Measurements from ENCODE around the gene SLC25A31.

SLC25A31 gene

DNA sequence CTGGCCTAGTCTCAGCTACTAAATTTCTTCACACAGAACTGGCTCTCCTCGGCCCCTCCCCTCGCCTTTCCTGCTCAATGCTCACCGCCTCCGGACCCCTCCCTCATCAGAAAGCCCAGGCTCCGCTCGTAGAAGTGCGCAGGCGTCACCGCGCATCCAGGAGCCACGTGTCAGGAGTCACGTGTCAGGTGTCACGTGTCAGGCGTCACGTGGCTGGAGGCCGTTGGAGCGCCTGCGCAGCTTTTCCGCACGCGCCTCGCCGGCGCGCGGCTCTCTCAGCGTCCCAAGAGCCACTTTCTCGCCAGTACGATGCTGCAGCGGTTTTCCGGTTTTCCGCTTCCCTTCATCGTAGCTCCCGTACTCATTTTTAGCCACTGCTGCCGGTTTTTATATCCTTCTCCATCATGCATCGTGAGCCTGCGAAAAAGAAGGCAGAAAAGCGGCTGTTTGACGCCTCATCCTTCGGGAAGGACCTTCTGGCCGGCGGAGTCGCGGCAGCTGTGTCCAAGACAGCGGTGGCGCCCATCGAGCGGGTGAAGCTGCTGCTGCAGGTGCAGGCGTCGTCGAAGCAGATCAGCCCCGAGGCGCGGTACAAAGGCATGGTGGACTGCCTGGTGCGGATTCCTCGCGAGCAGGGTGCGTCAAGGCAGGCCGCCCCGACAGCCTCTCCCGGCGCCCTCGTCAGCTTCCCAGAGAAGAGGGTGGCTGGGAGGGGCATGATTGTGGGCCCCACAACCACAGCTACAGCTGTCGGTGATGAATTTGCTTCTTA is at the start of gene SLC25A31:
SLC25A31 (plus strand) TSS at position 259 of the 772 bp plus-strand sequence; CDS start at position 405, 146 bp downstream.
- no peak for DNase-seq

DNA sequence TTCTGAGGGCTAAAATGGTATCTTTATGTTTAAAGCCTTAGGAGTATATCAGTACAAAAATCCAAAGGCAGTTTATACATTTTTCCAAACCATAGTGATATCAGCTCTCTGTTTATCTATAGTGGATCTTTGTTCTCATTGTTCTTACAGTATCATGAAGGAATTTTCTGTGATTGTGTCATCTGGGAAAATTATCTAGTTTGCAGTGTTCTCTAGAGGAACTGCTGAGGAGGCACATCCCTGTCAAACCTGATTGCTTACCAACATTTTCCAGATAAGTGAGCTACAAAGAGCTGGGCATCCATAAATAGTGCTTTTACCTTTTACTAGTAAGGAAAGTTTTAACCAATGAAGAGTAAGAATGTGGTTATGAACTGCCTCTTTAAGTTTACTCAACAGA is 44.9 kb upstream of the SLC25A31 start:
- peak; percentile 77 for DNase-seq

DNA sequence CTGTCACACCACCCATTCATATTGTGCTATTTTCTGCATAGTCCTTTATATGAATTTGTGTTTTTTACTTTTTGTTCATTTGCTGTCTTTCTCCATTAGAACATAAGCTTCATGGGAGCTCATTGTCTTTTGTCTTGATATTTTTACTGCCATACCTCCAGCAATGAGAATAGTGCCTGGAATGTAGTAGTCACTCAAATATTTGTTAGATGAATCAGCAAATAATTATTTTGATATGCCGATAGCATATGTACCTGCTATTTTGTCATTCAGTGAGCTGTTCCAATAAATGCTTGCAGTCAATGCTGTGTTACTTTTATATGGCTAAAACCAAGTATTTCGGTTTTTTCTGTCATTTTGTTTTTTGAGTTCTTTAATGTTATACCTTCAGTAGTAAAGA is 43.5 kb upstream of the SLC25A31 start:
- DNase-seq: peak; percentile 3

DNA sequence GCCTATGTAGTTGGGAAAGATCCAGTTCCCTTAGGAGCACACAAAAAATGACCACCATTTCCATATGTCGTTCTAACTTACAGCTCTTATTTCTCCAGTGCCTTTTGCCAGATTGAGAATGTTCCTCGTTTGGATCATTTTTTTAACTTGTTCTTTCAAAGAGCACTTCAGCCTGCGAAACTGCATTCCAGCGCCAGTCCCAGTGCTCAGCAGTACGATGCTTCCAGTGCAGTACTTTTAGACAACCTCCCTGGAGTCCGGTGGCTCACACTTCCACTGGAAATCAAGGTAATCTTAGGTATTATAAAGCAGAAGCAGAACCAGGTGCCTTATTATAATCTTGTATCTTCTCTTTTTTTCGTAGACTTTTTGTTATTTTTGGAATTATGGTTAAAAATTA is 42.6 kb upstream of the SLC25A31 start:
- no peak for DNase-seq

DNA sequence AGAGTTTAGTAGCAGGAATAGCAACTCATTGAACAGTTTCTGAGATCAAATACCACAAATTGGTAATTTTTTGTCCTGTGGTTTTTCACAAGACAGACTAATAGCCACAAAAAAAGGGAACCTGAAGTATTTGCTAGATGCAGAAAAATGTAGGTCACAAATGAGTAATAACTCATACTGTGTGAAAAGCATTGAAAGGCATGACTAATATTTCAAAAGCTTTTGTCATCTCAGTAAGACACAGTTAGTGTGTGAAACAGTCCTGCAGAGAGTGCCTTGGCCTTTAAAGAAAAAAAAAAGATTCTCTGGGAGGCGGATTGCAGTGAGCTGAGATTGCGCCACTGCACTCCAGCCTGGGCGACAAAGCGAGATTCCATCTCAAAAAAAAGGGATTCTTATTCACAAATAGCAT is 31.4 kb upstream of the SLC25A31 start:
- peak; percentile 64 for DNase-seq

DNA sequence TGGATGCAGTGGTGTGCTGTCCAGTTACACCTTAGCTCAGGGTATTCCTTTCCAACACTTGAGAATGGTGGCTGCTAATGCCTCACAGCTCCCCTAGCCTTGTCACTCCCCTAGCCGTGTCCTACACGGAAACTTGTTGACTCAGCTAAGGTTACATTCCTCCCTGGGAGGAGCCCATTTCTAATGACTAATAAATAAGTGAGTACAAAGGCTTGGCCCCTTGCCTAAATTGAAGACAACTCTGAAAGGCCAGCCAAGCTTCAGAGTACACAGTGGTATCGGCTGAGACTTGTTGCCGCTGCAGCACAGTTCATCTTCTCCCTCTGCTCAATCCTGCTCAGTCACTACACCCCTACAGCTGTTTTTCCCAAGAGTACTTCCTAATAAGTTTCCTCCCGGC is 21.2 kb upstream of the SLC25A31 start:
- DNase-seq: peak; percentile 62

DNA sequence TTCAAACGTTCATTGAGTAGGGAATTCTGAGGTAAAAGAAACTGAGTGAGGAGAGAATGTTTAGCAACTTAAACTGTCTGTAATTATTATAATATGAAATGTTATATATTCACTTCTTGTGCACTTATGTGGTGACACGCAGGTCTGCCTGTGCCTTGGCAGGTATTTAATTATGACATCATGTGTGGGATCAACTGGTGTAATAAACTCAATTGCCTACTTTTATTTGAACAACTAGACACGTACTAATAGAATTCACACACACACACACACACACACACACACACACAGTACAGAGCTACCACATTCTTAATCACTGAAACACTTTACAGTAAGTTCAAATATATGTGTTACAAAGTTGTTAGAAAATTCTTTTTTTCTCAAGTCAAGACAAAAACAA is 20.7 kb upstream of the SLC25A31 start:
- peak; percentile 13 for DNase-seq

DNA sequence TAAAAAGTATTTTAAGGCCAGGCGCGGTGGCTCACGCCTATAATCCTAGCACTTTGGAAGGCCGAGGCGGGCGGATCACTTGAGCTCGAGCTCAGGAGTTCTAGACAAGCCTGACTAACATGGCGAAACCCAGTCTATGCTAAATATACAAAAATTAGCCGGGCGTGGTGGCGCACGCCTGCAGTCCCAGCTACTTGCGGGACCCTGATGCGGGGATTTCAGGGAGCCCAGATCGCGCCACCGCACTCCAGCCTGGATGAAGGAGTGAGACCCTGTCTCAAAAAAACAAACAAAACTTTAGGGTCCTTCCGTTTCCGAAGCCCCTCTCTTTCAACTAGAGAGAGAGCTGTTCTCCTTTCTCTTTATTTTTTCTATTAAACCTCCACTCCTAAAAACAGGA is 1.2 kb downstream of the SLC25A31 start:
- DNase-seq: no peak

DNA sequence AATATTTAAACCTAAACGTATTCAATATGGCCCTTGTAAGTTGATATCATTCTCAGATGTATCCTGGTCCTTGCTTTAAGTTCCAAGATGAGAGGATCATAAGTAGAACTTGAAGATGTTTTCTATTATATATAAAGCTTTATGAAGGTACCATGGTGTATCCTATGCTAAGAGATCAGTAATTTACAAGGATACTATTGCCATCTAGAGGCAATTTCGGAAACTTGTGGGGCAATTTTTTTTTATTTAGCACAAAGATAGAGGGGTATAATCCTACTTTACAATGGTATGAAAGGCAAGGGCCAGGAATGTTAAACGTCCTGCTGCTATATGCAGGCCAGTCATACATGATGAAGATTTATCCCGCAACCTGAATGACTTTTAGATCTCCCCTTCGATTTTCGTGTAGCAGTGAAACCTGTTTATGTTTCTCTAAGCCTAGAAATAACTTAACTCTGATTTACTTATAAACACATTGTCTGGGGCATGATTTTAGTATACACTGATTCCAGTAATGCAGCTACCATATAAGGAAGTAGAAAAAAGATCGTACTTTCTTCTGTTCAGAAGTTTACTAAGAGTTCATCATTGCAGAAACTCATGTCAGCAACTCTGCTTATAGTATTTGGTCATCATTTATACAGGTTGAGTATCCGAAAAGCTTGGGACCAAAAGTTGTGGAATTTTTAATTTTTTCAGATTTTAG is 2.6 kb downstream of the SLC25A31 start:
- DNase-seq: peak; percentile 20

DNA sequence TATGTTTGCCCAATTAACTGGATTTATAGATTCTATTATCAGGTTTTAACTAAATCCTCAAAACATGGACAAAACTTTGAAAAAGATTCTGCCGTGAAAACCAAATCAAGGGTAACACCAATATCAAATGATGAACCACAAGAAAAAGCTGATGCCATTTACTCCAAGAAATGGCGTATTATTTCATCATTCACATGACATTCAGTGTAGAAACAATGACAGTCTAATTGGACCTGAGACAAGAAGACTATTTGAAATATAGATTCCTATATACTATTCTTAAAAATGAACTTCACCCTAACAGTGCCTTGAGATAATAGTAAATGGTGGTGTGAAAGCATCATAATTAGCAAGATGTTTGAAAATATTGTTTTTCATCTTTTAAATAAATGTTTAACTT is 4.8 kb downstream of the SLC25A31 start:
- DNase-seq: no peak

DNA sequence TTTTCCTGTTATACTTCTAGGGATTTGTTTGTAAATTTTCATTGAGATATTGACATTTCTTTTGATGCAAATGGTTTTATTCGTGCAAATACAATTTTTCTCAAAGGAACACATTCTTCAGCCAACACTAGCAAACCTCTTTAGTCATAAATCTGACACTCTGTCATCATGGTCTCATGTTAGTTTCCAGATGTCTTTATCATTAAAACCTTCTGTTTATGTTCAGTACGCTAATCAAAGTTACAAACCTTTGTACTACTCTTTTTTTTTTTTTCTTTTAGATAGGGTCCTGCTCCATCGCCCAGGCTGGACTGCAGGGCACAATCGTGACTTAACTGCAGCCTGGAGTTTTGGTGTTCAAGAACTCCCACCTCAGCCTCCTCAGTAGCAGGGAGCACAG is 7.1 kb downstream of the SLC25A31 start:
- no peak for DNase-seq

DNA sequence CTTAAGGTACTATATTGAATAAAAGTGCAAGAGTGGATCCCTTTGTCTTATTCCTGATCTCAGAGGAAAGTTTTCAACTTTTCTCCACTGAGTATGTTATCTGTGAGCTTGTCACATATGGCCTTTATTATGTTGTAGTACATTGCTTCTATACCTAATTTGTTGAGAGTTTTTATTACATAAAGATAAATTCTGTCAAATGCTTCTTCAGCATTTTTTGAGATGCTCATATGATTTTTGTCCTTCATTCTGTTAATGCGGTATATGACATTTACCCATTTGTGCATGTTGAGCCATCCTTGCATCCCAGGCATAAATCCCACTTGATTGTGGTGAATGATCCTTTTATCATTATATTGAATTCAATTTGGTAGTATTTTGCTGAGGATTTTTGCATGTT is 11.0 kb downstream of the SLC25A31 start:
- DNase-seq: no peak

DNA sequence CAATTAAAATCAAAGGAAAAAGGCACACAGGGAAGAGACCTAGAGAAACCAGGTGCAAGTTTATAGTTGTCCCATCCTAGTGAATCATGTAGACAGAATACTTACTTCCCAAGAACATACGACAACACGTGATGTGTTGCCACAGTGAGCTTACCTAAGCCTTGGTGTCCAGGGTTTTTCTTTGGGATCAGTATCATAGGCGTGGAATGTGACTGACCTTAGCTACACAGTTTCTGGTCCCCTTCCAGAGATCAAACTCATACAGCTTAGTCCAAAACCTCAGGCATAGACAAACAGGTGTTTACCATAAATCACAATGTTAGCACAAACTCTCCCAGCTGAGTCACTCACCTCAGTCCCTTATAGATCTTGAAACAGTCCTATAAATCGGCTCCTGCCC is 17.7 kb downstream of the SLC25A31 start:
- no peak for DNase-seq

DNA sequence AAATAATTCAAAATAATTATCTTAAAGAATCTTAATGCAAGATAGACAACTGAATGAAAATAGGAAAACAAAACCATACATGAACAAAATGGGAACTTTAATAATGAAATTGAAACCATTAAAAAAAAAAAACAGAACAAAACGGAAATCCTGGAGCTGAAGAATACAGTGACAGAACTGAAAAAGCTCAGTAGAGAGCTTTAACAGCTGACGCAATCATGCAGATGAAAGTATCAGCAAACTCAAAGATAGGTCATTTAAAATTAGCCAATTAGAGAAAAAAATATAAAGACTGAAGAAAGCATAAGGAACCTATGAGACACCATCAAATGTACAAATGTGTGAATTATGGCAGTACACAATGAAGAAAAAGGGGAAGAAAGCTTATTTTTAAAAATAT is 18.8 kb downstream of the SLC25A31 start:
- DNase-seq: no peak

DNA sequence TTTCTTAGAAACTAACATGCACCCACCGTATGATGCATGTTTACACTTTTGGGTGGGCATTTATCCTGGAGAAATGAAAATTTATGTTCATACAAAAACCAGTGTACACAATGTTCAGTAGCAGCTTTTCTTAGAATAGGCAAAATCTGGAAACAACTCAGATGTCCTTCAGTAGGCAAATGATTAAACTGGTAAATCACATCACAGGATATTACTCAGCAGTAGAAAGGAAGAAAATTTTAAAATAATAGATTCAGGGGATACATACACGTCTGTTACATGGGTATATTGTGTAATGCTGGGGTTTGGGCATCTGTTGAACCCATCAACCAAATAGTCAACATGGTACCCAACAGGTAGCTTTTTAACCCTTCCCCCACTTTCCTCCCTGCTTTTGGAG is 26.7 kb downstream of the SLC25A31 start:
- no peak for DNase-seq

DNA sequence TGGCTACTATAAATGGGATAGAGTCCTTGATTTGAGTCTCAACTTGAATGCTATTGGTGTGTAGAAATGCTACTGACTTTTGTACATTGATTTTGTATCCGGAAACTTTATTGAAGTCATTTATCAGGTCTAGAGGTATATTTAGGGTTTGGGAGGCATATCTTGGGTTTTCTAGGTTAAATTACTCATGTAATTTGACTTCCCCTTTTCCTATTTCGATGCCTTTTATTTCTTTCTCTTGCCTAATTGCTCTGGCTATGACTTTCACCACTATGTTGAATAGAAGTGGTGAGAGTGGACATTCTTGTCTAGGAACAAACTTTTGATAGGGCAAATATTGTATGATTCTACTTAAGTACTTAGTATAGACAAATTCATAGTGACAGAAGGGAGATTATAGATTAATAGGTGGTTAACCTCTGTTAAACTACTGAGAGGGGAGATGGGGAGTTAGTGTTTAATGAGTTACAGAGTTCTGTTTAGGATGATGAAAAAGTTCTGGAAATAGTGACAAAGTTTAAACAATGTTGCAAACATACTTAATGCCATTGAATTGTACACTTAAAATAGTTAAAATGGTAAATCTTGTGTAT is 29.1 kb downstream of the SLC25A31 start:
- DNase-seq: no peak

DNA sequence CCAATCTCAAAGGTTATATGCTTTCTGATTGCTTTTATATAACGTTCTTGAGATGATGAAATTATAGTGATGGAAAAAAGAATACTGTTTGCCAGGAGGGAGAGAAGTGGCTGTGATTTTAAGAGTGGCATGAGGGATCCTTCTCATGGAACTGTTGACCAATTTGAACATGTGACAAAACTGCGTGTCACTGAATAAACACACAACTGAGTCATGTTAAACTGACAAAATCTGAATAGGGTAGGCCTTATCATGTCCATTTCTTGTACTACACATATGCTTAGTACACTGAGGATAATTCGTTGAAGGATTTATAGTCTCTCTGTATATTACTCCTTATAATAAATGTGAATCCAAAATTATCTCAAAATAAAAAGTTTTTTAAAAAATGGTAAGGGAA is 29.7 kb downstream of the SLC25A31 start:
- DNase-seq: no peak

DNA sequence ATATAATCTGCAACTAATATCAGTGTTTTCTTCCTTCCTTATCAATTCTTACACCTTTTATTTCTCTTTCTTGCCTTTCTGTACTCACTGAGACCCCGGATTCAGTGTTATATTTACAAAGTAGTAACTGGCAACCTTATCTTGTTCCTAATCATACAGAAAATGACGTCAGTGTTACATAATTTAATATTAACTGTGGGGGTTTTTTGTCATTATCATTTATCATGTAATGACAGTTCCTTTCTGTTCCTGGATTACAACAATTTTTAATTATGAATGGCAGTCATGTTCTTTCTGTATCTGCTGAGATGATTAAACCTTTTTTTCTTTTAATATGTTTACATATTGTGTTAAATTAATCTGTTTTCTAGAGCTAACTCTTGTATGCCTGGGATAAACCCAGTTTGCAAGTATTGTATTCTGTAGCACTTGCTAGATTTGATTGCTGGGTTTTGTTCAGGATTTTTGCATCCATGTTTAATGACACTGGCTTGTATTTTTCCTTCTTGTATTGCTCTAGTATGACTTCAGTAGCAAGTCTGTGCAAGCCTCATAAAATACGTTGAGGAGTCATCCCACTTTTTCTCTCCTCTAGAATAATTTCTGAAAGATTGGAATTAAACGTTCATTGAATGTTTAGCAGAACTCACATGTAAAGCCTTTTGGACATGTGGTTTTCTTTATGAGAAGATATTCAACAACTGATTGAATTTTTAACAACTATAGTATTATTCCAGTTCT is 41.5 kb downstream of the SLC25A31 start:
- no peak for DNase-seq

DNA sequence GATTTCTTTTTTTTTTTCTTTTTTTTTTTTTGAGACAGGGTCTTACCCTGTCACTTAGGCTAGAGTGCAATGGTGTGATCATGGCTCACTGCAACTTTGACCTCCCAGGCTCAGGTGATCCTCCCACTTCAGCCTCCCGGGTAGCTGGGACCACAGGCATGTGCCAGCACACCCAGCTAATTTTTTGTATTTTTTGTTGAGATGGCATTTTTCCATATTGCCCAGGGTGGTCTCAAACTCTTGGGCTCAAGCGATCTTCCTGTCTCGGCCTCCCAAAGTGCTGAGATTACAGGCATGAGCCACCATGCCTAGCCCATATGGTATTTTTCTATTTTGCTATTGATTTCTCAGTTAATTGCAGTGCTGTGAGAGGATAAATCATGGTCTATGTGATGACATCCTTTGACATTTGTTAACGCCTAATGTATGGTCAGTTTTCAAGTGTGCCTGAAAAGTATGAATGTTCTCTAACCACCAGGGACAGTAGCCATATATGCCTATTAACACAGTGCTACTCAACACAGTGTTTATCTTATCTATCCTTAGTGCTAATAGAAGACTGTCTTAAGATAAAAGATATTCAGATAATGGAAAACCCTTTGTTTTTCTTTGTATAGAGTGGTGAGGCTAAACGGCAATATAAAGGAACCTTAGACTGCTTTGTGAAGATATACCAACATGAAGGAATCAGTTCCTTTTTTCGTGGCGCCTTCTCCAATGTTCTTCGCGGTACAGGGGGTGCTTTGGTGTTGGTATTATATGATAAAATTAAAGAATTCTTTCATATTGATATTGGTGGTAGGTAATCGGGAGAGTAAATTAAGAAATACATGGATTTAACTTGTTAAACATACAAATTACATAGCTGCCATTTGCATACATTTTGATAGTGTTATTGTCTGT is 42.8 kb downstream of the SLC25A31 start:
- DNase-seq: no peak

DNA sequence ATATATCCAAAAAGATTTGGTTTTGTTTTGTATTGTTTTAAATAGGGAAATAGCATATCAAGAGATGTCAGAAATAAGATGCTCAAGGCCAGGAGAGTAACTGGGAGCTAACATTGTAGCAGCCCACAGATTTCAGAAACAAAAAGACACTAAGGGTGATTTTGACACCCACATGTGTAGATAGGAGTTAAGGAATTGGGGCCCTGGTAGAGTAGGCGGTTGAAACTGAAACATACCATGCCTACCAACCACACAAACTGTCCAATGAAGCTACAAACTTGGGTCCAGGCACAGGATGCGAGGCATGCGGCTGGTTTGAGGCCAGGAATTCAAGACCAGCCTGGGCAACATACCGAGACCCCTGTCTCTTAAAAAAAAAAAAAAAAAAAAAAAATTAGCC is 45.6 kb downstream of the SLC25A31 start:
- DNase-seq: no peak

DNA sequence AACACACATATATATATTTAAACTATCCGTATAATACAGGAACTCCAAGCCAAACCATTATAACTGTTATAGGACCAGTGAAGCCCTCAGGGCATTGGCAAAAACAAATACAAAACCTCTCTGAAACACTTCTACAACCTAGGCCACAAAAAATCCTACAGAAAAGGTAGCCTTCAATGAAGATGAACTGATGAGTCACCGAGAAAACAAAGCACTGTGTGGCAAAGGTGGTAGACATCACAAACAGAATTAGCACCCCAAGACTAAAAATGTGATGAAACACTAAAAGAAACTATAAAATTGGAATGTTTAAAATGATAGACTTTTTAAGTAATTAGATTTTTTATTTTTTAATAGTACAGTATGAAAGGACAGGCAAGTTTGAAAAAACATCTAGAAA is 46.4 kb downstream of the SLC25A31 start:
- DNase-seq: no peak

DNA sequence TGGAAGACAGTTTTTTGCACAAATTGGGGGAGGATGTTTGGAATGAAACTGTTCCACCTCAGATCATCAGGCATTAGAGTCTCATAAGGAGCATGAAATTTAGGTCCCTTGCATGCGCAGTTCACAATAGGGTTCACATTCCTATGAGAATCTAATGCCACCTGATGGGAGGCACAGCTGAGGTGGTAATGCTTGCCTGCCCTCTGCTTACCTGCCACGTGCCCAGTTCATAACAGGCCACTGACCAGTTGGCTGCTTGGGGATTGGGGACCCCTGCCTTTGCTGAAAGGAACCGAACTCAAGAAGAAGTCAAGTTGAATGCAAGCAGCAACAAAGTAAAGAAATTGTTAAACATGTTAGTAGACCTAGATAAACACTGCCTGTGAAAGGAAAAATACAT is 47.3 kb downstream of the SLC25A31 start:
- DNase-seq: no peak
